Mesodermal cell (in vitro differentiated cells): ENCODE measurements around the gene ZNF526.

Experiments
- H3K27ac ChIP-seq: 2 replicates; pipeline ENCODE4 v1.7.0; 2013; ENCODE audit warnings: mild to moderate bottlenecking, low read depth, low read length, moderate library complexity; ENCODE audit not compliant: severe bottlenecking
- H3K36me3 ChIP-seq: 2 replicates; pipeline ENCODE4 v1.7.1; 2013; ENCODE audit warnings: mild to moderate bottlenecking, low read length, moderate library complexity; ENCODE audit not compliant: control insufficient read depth, insufficient read depth
- H3K4me1 ChIP-seq: one replicate; pipeline ENCODE4 v1.7.1; 2013; ENCODE audit warnings: mild to moderate bottlenecking, low read length; ENCODE audit not compliant: insufficient read depth, control insufficient read depth, poor library complexity, severe bottlenecking
- H3K4me3 ChIP-seq: 2 replicates; pipeline ENCODE4 v1.7.0; 2013; ENCODE audit warnings: low read length, control low read depth, mild to moderate bottlenecking; ENCODE audit not compliant: insufficient read depth, poor library complexity, severe bottlenecking; ENCODE audit errors: extremely low read depth
- H3K9me3 ChIP-seq: 2 replicates; pipeline ENCODE4 v1.7.1; 2013; ENCODE audit warnings: mild to moderate bottlenecking, low read length, moderate library complexity; ENCODE audit not compliant: control insufficient read depth
- WGBS, 2 experiments: methylation state at CpG; one replicate each; pipeline ENCODE4 v1.1.5; 2013; ENCODE audit warnings: missing lambda C conversion rate in 2 of 2; ENCODE audit not compliant: insufficient coverage in 2 of 2; 5-methylcytosine and 5-hydroxymethylcytosine counted together

ZNF526 gene

GRCh38 chr19:42196011-42197001 lies 23.8 kb upstream of the ZNF526 start:
- H3K4me3 ChIP-seq, result no peak overlapping the region
- WGBS, 2 experiments, result 94 to 95% methylated on average over 45 to 46 of the region's 47 CpGs
- H3K36me3 ChIP-seq, result peaks cover 31% of the 10 kb centered on the region
- H3K4me1 ChIP-seq, result no peaks in the 10 kb centered on the region
- no peak overlapping the region for H3K27ac ChIP-seq
- H3K9me3 ChIP-seq, result peaks cover 4% of the 10 kb centered on the region

- H3K9me3 ChIP-seq, result peaks cover 4% of the 10 kb centered on the region
- H3K4me3 ChIP-seq, result no peak overlapping the region
- no peaks in the 10 kb centered on the region for H3K4me1 ChIP-seq
- 19 to 65% methylated on average over 2 to 3 of the region's 5 CpGs for WGBS, 2 experiments
- H3K36me3 ChIP-seq, result peaks cover 42% of the 10 kb centered on the region
- H3K27ac ChIP-seq, result no peak overlapping the region
These were observed 22.7 kb upstream of the ZNF526 start for GRCh38 chr19:42197375-42197817.

GRCh38 chr19:42198676-42199439 lies 21.3 kb upstream of the ZNF526 start:
- peaks cover 54% of the 10 kb centered on the region for H3K36me3 ChIP-seq
- no peak overlapping the region for H3K4me3 ChIP-seq
- no peaks in the 10 kb centered on the region for H3K4me1 ChIP-seq
- WGBS, 2 experiments, result 85 to 86% methylated on average over 5 of the region's 7 CpGs
- H3K27ac ChIP-seq, result no peak overlapping the region
- H3K9me3 ChIP-seq, result no peaks in the 10 kb centered on the region

- H3K27ac ChIP-seq, result no peak overlapping the region
- no peaks in the 10 kb centered on the region for H3K4me1 ChIP-seq
- peaks cover 60% of the 10 kb centered on the region for H3K36me3 ChIP-seq
- H3K4me3 ChIP-seq, result no peak overlapping the region
- 90 to 94% methylated on average over 14 to 31 of the region's 32 CpGs for WGBS, 2 experiments
- no peaks in the 10 kb centered on the region for H3K9me3 ChIP-seq
These were observed 20.5 kb upstream of the ZNF526 start for GRCh38 chr19:42199440-42200115.

- WGBS, 2 experiments, result 75 to 88% methylated on average over 4 to 5 of the region's 5 CpGs
- Histone ChIP-seq H3K4me3 (no peak overlapping the region), H3K36me3 (peaks cover 66% of the 10 kb centered on the region), H3K9me3 (no peaks in the 10 kb centered on the region), H3K27ac (no peak overlapping the region), H3K4me1 (no peaks in the 10 kb centered on the region)
These were observed 19.9 kb upstream of the ZNF526 start for GRCh38 chr19:42200116-42200715.

GRCh38 chr19:42201489-42202289 lies 18.4 kb upstream of the ZNF526 start:
- no peaks in the 10 kb centered on the region for H3K9me3 ChIP-seq
- no peaks in the 10 kb centered on the region for H3K4me1 ChIP-seq
- H3K4me3 ChIP-seq, result no peak overlapping the region
- H3K27ac ChIP-seq, result no peak overlapping the region
- 85 to 95% methylated on average over 5 to 6 of the region's 6 CpGs for WGBS, 2 experiments
- peaks cover 79% of the 10 kb centered on the region for H3K36me3 ChIP-seq

GRCh38 chr19:42202290-42202880 lies 17.7 kb upstream of the ZNF526 start:
- Histone ChIP-seq H3K36me3 (peaks cover 81% of the 10 kb centered on the region), H3K27ac (no peak overlapping the region), H3K4me1 (no peaks in the 10 kb centered on the region)

GRCh38 chr19:42203700-42204099 lies 16.4 kb upstream of the ZNF526 start:
- Histone ChIP-seq H3K4me1 (peaks cover 10% of the 10 kb centered on the region), H3K9me3 (no peaks in the 10 kb centered on the region), H3K4me3 (no peak overlapping the region), H3K27ac (no peak overlapping the region), H3K36me3 (peaks cover 85% of the 10 kb centered on the region)
- no CpG with 5 or more reads among the region's 2 CpGs for WGBS, 2 experiments

More at GRCh38 chr19:42202290-42202880, 17.7 kb upstream of the ZNF526 start:
- Histone ChIP-seq H3K4me3 (no peak overlapping the region), H3K9me3 (no peaks in the 10 kb centered on the region)
- 87 to 94% methylated on average over 4 to 5 of the region's 5 CpGs for WGBS, 2 experiments

GRCh38 chr19:42204664-42205063 lies 15.4 kb upstream of the ZNF526 start:
- WGBS, 2 experiments, result 69 to 100% methylated on average over 1 to 2 of the region's 6 CpGs
- Histone ChIP-seq H3K4me1 (peaks cover 10% of the 10 kb centered on the region), H3K9me3 (no peaks in the 10 kb centered on the region), H3K36me3 (peaks cover 85% of the 10 kb centered on the region), H3K27ac (no peak overlapping the region), H3K4me3 (no peak overlapping the region)
